Sigmoid colon (tissue), 7 donors: ENCODE results near the gene ZNF837. TPM values are rescaled to one million over a fixed set of nuclear protein-coding genes. Genes with fewer than 3 reads are reported as not detected.

Source experiments
- DNase-seq: peaks from one replicate; pipeline ENCODE4 v3.0.0-alpha.2; 2019
- H3K27ac ChIP-seq, 4 donors: fragments of 200-600 bp; sonication (generic); one replicate each; pipeline ENCODE4 v1.5.1; 2016 to 2019; ENCODE audit warnings: mild to moderate bottlenecking in 1 of 4
- H3K27me3 ChIP-seq, 3 donors: fragments of 200-600 bp; sonication (generic); one replicate each; pipeline ENCODE4 v1.5.1; 2019; ENCODE audit warnings: mild to moderate bottlenecking in 1 of 3
- H3K36me3 ChIP-seq, 4 donors: fragments of 200-600 bp; sonication (generic); one replicate each; pipeline ENCODE4 v1.5.1; 2016 to 2019
- H3K4me1 ChIP-seq, 4 donors: fragments of 200-600 bp; sonication (generic); one replicate each; pipeline ENCODE4 v1.5.1; 2017 to 2019
- H3K4me3 ChIP-seq, 4 donors: fragments of 200-600 bp; sonication (generic); one replicate each; pipeline ENCODE4 v1.5.1; 2017 to 2019; ENCODE audit warnings: mild to moderate bottlenecking in 2 of 4, moderate library complexity in 1 of 4
- H3K9me3 ChIP-seq, 4 donors: fragments of 200-600 bp in 3 of 4; sonication (generic) in 3 of 4; one replicate each; pipeline versions ENCODE4 v1.5.1 to v1.6.1; 2013 to 2019
- EP300 ChIP-seq, 4 donors: sonication (generic); formaldehyde crosslinking; IDR thresholded peaks; one replicate each; pipeline ENCODE4 v1.6.1; 2017; ENCODE audit warnings: antibody characterized with exemption in 4 of 4
- POLR2A ChIP-seq, 2 donors: fragments of 450-650 bp; IDR thresholded peaks; one replicate each; pipeline ENCODE4 v1.6.1; 2016; ENCODE audit warnings: antibody characterized with exemption in 2 of 2, mild to moderate bottlenecking in 2 of 2, moderate library complexity in 2 of 2
- POLR2AphosphoS5 ChIP-seq, 4 donors: sonication (generic); formaldehyde crosslinking; IDR thresholded peaks; one replicate each; pipeline ENCODE4 v1.6.1; 2017; ENCODE audit warnings: antibody characterized with exemption in 4 of 4
- WGBS, 2 donors: extraction: QIAGEN DNeasy Blood & Tissue Kit; methylation state at CpG; one replicate each; pipeline ENCODE4 v1.1.7; 2013; 5-methylcytosine and 5-hydroxymethylcytosine counted together
- intact Hi-C: fragments of 100-400 bp; cut with DNase I; formaldehyde crosslinking; loops from one replicate; pipeline ENCODE4 v1.15.1; 2023
- polyA plus RNA-seq, 3 donors: library from polyadenylated mRNA; stranded (reverse); fragments of 200-250 nt; gene quantifications; one replicate each; pipeline ENCODE4 v1.2.3, GENCODE V29; 2013
- total RNA-seq, 4 donors: library from RNA; depleted of rRNA; stranded (reverse); fragments of >200 nt; gene quantifications; one replicate each; pipeline ENCODE4 v1.1.0, GENCODE V29; 2016
- TF ChIP-seq, protein P1 (sequence below), 4 experiments: fragments of 450-650 bp in 3 of 4; fragments of 200-600 bp in 1 of 4; IDR thresholded peaks; one replicate each; pipeline ENCODE4 v1.5.1; 2016 to 2019; ENCODE audit warnings: antibody characterized with exemption in 4 of 4, mild to moderate bottlenecking in 3 of 4, moderate library complexity in 2 of 4
- donor health status: healthy with polysubstance abuse.
- donor health status: Bipolar disorder and iron deficiency.
- donor health status: healthy.

Gene ZNF837
- total and polyA plus RNA-seq, 7 donors = 0.66 to 2.5 (median 1.5) TPM

DNA sequence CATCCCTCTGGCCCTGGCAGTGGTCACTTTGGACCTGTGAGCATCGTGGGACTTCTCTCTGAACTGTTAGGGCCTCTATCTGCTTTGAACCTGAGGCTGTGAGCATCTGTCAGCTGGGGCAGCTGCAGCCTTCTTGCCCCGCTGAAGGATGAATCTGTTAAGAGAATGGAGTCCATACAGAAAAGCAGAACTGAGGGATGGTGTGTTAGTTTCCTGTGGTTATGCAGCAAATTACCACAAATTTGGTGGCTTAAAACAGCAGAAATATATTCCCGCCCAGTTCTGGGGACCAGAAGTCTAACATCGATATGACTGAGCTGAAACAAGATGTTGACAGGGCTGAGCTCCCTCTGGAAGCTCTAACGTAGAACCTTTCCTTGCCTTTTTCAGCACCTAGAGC is 16.7 kb downstream of the ZNF837 start:
- DNase-seq = no peak
- no peaks in the 10 kb centered on the region for H3K9me3 ChIP-seq
- WGBS, 2 donors = 51 to 87% methylated on average over 5 of the region's 5 CpGs
- peaks cover 0 to 18% (median 13%) of the 10 kb centered on the region in 3 donors for H3K27me3 ChIP-seq
- intact Hi-C loops = no loop called here
- H3K4me3 ChIP-seq = no peak overlapping the region
- H3K27ac ChIP-seq = no peak overlapping the region
- H3K36me3 ChIP-seq = no peaks in the 10 kb centered on the region
- TF ChIP-seq POLR2AphosphoS5 (IDR thresholded peaks at IDR 0.05) (no peak), EP300 (IDR thresholded peaks at IDR 0.05) (no peak), POLR2A (IDR thresholded peaks at IDR 0.05) (no peak)
- TF ChIP-seq, protein P1, sequence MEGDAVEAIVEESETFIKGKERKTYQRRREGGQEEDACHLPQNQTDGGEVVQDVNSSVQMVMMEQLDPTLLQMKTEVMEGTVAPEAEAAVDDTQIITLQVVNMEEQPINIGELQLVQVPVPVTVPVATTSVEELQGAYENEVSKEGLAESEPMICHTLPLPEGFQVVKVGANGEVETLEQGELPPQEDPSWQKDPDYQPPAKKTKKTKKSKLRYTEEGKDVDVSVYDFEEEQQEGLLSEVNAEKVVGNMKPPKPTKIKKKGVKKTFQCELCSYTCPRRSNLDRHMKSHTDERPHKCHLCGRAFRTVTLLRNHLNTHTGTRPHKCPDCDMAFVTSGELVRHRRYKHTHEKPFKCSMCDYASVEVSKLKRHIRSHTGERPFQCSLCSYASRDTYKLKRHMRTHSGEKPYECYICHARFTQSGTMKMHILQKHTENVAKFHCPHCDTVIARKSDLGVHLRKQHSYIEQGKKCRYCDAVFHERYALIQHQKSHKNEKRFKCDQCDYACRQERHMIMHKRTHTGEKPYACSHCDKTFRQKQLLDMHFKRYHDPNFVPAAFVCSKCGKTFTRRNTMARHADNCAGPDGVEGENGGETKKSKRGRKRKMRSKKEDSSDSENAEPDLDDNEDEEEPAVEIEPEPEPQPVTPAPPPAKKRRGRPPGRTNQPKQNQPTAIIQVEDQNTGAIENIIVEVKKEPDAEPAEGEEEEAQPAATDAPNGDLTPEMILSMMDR (IDR thresholded peaks at IDR 0.05) = no peak
- H3K4me1 ChIP-seq = peaks cover 0 to 9% (median 3%) of the 10 kb centered on the region in 4 donors

DNA sequence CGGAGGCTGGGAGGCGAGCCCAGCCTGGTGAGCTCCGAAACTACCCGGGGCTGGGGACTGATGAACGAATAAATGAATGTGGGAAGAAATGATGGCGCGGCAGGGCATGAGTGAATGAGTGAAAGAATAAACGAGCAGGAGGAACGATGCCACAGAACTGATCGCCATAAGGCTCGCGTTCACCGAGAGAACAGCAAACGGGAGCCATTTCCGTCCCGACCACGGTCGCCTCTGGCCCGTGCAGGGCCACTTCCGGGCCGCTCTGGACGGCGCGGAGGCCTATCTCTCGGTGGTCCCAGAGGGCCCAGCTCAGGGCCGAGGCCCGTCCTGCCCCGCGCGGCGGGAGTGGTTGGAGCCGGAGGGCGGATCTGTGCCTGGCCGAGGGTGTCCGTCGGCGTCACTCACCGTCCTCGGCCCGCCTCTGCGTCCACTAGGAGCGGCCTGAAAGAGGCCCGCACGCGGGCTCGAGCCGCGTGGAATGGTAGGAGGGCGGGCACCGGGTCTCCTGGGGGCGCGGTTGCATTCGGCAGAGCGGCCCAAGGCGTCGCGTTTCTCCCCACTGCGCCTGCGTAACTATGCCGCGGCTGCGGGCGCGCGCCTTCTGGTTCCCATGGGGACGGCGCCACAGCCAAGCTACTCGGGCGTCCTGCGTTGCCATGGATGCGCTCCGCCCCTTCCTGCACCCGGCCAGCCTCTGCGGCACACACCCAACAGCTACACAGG is 18.4 kb downstream of the ZNF837 start, which contains the start of gene ZNF497:
Gene ZNF497 (minus strand): TSS at position 480 of the 723 bp plus-strand sequence. CDS start 5,116 bp downstream, outside the sequence.
- TF ChIP-seq, protein P1 (IDR thresholded peaks at IDR 0.05) = peak in 1 of 4 experiments; percentile 8
- TF ChIP-seq POLR2A (IDR thresholded peaks at IDR 0.05) = peak; percentile 52 to 68
- TF ChIP-seq EP300 (IDR thresholded peaks at IDR 0.05) = peak in 1 of 4 donors; percentile 41
- peak; percentile 60 to 91 (median 80) for TF ChIP-seq POLR2AphosphoS5 (IDR thresholded peaks at IDR 0.05)
- no peaks in the 10 kb centered on the region for H3K36me3 ChIP-seq
- 0% methylated on average over 74 of the region's 74 CpGs for WGBS, 2 donors
- intact Hi-C loops = loop anchor here (1.0 to 2.0 kb wide), 4 partner anchors 18 to 78 kb away; partner anchors contain the start of genes ZNF132 and ZNF837
- peak within 1 kb of the TSS; percentile 69 to 78 (median 72) for H3K4me3 ChIP-seq
- peak; percentile 98 for DNase-seq
- H3K27me3 ChIP-seq = peaks cover 0 to 10% (median 9%) of the 10 kb centered on the region in 3 donors
- peaks cover 0 to 9% (median 3%) of the 10 kb centered on the region in 4 donors for H3K4me1 ChIP-seq
- H3K27ac ChIP-seq = peak within 1 kb of the TSS; percentile 87 to 96 (median 93)
- H3K9me3 ChIP-seq = no peaks in the 10 kb centered on the region

DNA sequence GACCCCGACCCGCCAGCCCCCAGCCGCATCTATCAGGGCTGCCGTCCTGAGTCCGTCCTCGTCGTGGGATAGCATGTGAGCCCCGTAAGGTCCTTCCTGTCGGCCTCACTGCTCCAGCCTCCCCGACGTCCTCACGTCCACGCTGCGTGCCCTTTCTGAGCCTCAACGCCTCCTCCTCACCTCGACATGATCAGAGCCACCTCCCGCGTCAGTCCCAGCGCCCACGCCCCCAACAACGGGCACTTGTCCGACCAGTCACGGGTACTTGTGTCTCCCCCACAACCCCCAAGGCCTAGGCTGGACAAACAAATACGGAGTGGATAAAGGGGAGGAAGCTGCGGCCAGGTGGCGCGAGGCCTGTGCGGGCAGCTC is 18.9 kb downstream of the ZNF837 start:
- DNase-seq = no peak
- peak overlapping the region; percentile 69 to 78 (median 72) for H3K4me3 ChIP-seq
- H3K36me3 ChIP-seq = no peaks in the 10 kb centered on the region
- H3K4me1 ChIP-seq = peaks cover 0 to 13% (median 3%) of the 10 kb centered on the region in 4 donors
- H3K27me3 ChIP-seq = peaks cover under 1 to 10% (median 9%) of the 10 kb centered on the region in 3 donors
- TF ChIP-seq EP300 (IDR thresholded peaks at IDR 0.05) (no peak), POLR2AphosphoS5 (IDR thresholded peaks at IDR 0.05) (no peak), POLR2A (IDR thresholded peaks at IDR 0.05) (no peak)
- TF ChIP-seq, protein P1 (IDR thresholded peaks at IDR 0.05) = no peak
- no peaks in the 10 kb centered on the region for H3K9me3 ChIP-seq
- 5 to 11% methylated on average over 28 of the region's 28 CpGs for WGBS, 2 donors
- peak overlapping the region; percentile 87 to 96 (median 93) for H3K27ac ChIP-seq
- intact Hi-C loops = loop anchor here (1.0 to 2.0 kb wide), 4 partner anchors 19 to 79 kb away; partner anchors contain the start of genes ZNF132 and ZNF837

DNA sequence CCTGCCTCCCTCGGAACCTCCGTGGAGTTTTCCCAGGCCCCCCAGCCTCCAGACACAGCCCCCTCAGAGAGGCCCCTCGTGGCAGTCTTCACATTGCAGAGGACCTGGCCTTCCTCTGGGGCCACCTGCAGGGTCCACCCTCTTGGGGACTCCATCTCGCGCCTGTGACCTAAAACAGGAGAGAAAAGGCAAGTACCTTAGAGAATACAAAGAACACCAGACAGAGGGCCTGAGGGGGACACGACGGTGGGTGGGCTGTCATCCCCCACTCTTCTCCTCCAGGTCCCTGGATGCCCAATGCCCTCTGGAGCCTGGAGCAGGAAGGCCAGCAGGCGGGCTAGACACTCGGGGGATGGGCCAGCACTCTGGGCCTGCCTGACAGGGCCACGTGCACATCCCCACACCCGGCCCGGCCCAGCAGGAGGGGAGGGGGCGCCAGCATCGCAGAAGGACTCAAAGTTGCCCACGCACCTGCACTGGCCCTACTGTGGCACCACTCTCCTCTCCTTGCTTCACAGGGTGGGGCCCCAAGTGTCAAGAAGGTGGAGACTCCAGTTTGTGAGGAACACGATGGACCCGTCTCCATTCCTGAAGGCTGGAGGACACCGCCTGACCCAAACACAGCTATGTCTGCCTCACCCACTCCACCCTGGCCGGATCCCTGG is 23.2 kb downstream of the ZNF837 start:
- peaks cover 17 to 48% (median 46%) of the 10 kb centered on the region in 3 donors for H3K27me3 ChIP-seq
- TF ChIP-seq EP300 (IDR thresholded peaks at IDR 0.05) = no peak
- no peak for DNase-seq
- WGBS, 2 donors = 74 to 86% methylated on average over 19 of the region's 19 CpGs
- H3K9me3 ChIP-seq = no peaks in the 10 kb centered on the region
- peaks cover 0 to 26% (median 13%) of the 10 kb centered on the region in 4 donors for H3K4me1 ChIP-seq
- intact Hi-C loops = no loop called here
- H3K4me3 ChIP-seq = no peak overlapping the region
- H3K27ac ChIP-seq = no peak overlapping the region
- no peaks in the 10 kb centered on the region for H3K36me3 ChIP-seq
